ENCODE measurements around the gene UMAD1. TPM values are rescaled to one million over a fixed set of nuclear protein-coding genes. Genes with fewer than 3 reads are reported as not detected.

Gene UMAD1
- total and polyA plus RNA-seq, 12 donors: 3.5 to 24.7 (median 17.0) TPM

DNA sequence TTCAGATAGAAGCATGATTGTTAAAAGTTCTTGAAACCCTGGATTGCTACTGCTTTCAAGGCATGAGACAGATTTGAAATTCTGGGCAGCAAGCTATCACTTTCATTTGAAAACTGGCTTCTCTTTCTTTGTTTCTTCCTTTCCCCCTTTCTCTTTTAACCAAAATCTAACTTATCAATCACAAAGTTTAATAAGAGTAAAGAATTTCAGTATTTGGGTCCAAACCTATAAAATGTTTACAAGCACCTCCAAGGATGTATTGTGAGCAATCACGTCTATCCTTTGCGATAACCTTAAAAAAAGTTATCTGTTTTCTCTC is 99.4 kb downstream of the UMAD1 start:
- ATAC-seq: no peak
- DNase-seq: no peak
- intact Hi-C loops (cut with DNase I): no loop called here
- H3K9me3 ChIP-seq: no peaks in the 10 kb centered on the region
- no peak overlapping the region for H3K4me3 ChIP-seq
- TF ChIP-seq, protein P1, sequence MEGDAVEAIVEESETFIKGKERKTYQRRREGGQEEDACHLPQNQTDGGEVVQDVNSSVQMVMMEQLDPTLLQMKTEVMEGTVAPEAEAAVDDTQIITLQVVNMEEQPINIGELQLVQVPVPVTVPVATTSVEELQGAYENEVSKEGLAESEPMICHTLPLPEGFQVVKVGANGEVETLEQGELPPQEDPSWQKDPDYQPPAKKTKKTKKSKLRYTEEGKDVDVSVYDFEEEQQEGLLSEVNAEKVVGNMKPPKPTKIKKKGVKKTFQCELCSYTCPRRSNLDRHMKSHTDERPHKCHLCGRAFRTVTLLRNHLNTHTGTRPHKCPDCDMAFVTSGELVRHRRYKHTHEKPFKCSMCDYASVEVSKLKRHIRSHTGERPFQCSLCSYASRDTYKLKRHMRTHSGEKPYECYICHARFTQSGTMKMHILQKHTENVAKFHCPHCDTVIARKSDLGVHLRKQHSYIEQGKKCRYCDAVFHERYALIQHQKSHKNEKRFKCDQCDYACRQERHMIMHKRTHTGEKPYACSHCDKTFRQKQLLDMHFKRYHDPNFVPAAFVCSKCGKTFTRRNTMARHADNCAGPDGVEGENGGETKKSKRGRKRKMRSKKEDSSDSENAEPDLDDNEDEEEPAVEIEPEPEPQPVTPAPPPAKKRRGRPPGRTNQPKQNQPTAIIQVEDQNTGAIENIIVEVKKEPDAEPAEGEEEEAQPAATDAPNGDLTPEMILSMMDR (IDR thresholded peaks at IDR 0.05): no peak
- peak overlapping the region in 1 of 10 donors; percentile 10 for H3K27ac ChIP-seq
- no peaks in the 10 kb centered on the region for H3K27me3 ChIP-seq
- 91 to 93% methylated on average over 2 of the region's 2 CpGs for WGBS, 2 donors
- H3K36me3 ChIP-seq: no peaks in the 10 kb centered on the region
- H3K4me1 ChIP-seq: peaks cover 0 to 30% (median 12%) of the 10 kb centered on the region in 9 donors

DNA sequence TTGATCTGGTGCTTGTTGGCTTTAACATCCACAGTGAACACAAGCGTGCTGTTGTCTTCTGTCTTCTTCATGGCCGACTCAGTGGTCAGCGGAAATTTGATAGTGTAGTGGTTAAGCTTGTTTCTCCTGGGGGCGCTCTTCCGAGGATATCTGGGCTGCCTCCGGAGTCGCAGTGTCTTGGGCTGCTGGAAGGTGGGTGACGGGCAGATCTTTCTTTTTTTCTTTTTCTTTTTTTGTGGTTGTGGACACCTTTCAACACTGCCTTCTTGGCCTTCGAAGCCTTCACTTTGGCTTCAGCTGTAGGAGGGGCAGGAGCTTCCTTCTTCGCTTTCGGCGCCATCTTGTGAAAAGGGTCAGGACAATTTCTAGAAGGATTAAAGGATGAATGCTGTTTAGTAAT is 101.7 kb downstream of the UMAD1 start:
- Histone ChIP-seq H3K4me1 (peaks cover 0 to 46% (median 29%) of the 10 kb centered on the region in 9 donors), H3K27ac (no peak overlapping the region), H3K36me3 (no peaks in the 10 kb centered on the region), H3K4me3 (no peak overlapping the region), H3K9me3 (no peaks in the 10 kb centered on the region), H3K27me3 (no peaks in the 10 kb centered on the region)
- WGBS, 2 donors: 96 to 97% methylated on average over 12 of the region's 12 CpGs
- TF ChIP-seq, protein P1 (IDR thresholded peaks at IDR 0.05): no peak
- intact Hi-C loops (cut with DNase I): no loop called here
- no peak for ATAC-seq
- DNase-seq: no peak

DNA sequence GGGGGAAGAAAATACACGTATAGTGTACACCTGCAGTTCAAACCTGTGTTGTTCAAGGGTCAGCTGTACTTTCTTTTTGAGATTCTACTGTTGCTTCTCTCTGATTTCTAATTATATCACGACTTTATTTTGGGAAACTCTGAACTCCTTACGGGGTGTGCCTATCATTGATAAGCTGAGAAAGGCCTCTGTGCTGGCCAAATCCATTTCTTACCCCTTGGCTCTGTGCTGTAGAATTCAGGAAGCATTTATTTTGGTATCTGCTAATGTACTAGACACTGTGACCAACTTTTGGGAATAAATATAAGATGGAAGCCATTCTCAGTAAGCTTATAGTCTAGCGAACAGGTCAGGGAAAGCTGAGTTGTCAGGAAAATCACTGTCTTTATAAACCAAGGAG is 104.7 kb downstream of the UMAD1 start:
- intact Hi-C loops (cut with DNase I): loop anchor here in 1 of 10 donors (5.0 kb wide), 1 partner anchor 58 kb away; no protein-coding TSS in a partner anchor
- WGBS, 2 donors: 43 to 51% methylated on average over 4 of the region's 4 CpGs
- Histone ChIP-seq H3K27me3 (no peaks in the 10 kb centered on the region), H3K27ac (peak overlapping the region in 5 of 10 donors; percentile 18 to 57 (median 33)), H3K4me3 (no peak overlapping the region), H3K9me3 (no peaks in the 10 kb centered on the region), H3K4me1 (peaks cover 0 to 29% (median 20%) of the 10 kb centered on the region in 9 donors), H3K36me3 (no peaks in the 10 kb centered on the region)
- no peak for DNase-seq
- ATAC-seq: peak in 4 of 8 donors; percentile 43 to 79 (median 64)
- TF ChIP-seq, protein P1 (IDR thresholded peaks at IDR 0.05): no peak

DNA sequence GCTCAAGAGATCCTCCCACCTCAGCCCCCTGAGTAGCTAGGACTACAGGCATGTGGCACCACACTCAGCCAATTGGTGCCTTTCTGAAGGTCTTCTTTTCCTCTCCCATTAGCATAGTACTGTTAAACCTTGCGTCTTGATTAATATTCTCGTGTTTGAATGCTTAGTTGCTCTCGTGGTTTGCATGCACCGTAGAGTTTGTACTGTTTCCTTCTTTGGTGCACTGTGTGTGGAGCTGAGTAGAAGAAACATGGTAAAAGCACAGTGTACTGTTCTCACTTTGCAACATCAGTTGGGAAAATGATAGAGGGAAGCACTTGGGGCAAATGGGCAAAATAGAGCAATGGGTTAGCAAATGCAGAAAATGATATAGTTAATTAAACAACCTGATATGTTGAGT is 105.4 kb downstream of the UMAD1 start:
- TF ChIP-seq, protein P1 (IDR thresholded peaks at IDR 0.05): no peak
- no peak overlapping the region for H3K4me3 ChIP-seq
- H3K27ac ChIP-seq: peak overlapping the region in 5 of 10 donors; percentile 23 to 57 (median 42)
- no peaks in the 10 kb centered on the region for H3K36me3 ChIP-seq
- no peak for DNase-seq
- peaks cover 0 to 32% (median 21%) of the 10 kb centered on the region in 9 donors for H3K4me1 ChIP-seq
- peak in 4 of 8 donors; percentile 42 to 60 (median 47) for ATAC-seq
- H3K27me3 ChIP-seq: no peaks in the 10 kb centered on the region
- 69 to 81% methylated on average over 4 of the region's 4 CpGs for WGBS, 2 donors
- no peaks in the 10 kb centered on the region for H3K9me3 ChIP-seq
- intact Hi-C loops (cut with DNase I): loop anchor here in 1 of 10 donors (5.0 kb wide), 1 partner anchor 59 kb away; no protein-coding TSS in a partner anchor
